Erythroblast (primary cell): ENCODE results near the gene GNE.

ENCODE experiments used
- GATA1 ChIP-seq: IDR thresholded peaks from 2 replicates; pipeline ENCODE4 v1.6.1; 2011; ENCODE audit warnings: low read depth, mild to moderate bottlenecking, control low read depth, low read length, moderate library complexity
- POLR2A ChIP-seq: IDR thresholded peaks from 2 replicates; pipeline ENCODE4 v1.6.1; 2011; ENCODE audit warnings: mild to moderate bottlenecking, low read length

- no peak for TF ChIP-seq POLR2A
- TF ChIP-seq GATA1: no peak
Observed at GRCh38 chr9:36289836-36290435, 31.7 kb upstream of the GNE start.
